PC-3 (cell line): Measurements from ENCODE around the gene RAPGEF4.

ENCODE experiments used
- EZH2 ChIP-seq: fragments of 300-600 bp; sonication (generic); IDR thresholded peaks from one replicate; pipeline ENCODE4 v1.6.1; 2017; ENCODE audit warnings: antibody characterized with exemption, mild to moderate bottlenecking, low read length; ENCODE audit not compliant: unreplicated experiment
- EZH2phosphoT487 ChIP-seq: fragments of 300-600 bp; sonication (generic); IDR thresholded peaks from 2 replicates; pipeline ENCODE4 v1.6.1; 2018; ENCODE audit warnings: mild to moderate bottlenecking, antibody characterized with exemption, low read length, borderline replicate concordance
- TF ChIP-seq, protein P1 (sequence below): fragments of 300-600 bp; sonication (generic); conservative IDR thresholded peaks from 2 replicates; pipeline ENCODE4 v1.5.1; 2017; ENCODE audit warnings: antibody characterized with exemption, low read depth, mild to moderate bottlenecking, low read length

DNA sequence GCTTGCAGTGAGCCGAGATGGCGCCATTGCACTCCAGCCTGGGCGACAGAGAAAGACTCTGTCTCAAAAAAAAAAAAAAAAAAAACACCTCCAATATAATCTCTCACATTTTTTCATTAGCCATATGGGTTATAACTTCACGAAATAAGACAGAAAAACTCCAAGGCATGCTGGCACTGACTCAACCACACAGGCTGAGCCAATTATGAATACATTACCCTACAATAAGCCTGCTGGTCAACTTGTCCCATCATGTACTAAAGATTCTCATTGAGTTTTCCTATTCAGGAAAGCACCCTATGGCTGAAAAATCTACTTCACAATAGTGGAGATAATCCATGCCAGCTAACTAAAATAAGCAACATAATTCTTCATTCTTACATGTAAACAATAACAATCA, 327.2 kb downstream of the RAPGEF4 start:
- TF ChIP-seq, protein P1, sequence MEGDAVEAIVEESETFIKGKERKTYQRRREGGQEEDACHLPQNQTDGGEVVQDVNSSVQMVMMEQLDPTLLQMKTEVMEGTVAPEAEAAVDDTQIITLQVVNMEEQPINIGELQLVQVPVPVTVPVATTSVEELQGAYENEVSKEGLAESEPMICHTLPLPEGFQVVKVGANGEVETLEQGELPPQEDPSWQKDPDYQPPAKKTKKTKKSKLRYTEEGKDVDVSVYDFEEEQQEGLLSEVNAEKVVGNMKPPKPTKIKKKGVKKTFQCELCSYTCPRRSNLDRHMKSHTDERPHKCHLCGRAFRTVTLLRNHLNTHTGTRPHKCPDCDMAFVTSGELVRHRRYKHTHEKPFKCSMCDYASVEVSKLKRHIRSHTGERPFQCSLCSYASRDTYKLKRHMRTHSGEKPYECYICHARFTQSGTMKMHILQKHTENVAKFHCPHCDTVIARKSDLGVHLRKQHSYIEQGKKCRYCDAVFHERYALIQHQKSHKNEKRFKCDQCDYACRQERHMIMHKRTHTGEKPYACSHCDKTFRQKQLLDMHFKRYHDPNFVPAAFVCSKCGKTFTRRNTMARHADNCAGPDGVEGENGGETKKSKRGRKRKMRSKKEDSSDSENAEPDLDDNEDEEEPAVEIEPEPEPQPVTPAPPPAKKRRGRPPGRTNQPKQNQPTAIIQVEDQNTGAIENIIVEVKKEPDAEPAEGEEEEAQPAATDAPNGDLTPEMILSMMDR = no peak
- TF ChIP-seq EZH2 (no peak), EZH2phosphoT487 (no peak)
